ENCODE data around the gene FMO3.

FMO3 gene

GRCh38 chr1:171090604-171091003 lies at the start of gene FMO3:
TSS of gene FMO3 (plus strand) at chr1:171090905. CDS start at chr1:171092659, 1,754 bp downstream.
- DNase-seq: no peak

- no peak for DNase-seq
Measured at GRCh38 chr1:171048014-171048413, 42.7 kb upstream of the FMO3 start.

GRCh38 chr1:171052977-171053376 lies 37.7 kb upstream of the FMO3 start:
- no peak for DNase-seq

GRCh38 chr1:171055966-171056643 lies 34.6 kb upstream of the FMO3 start:
- DNase-seq: no peak

- DNase-seq: no peak
Measured at GRCh38 chr1:171061425-171062143, 29.1 kb upstream of the FMO3 start.

GRCh38 chr1:171062902-171063301 lies 27.8 kb upstream of the FMO3 start:
- DNase-seq: no peak

- no peak for DNase-seq
Measured at GRCh38 chr1:171075041-171075440, 15.7 kb upstream of the FMO3 start.

- no peak for DNase-seq
Measured at GRCh38 chr1:171081314-171081753, 9.4 kb upstream of the FMO3 start.

GRCh38 chr1:171081763-171082201 lies 8.9 kb upstream of the FMO3 start:
- no peak for DNase-seq

GRCh38 chr1:171082606-171083005 lies 8.1 kb upstream of the FMO3 start:
- DNase-seq: no peak

GRCh38 chr1:171083222-171083621 lies 7.5 kb upstream of the FMO3 start:
- DNase-seq: no peak

GRCh38 chr1:171084091-171084490 lies 6.6 kb upstream of the FMO3 start:
- no peak for DNase-seq

GRCh38 chr1:171084870-171085269 lies 5.8 kb upstream of the FMO3 start:
- no peak for DNase-seq

GRCh38 chr1:171087896-171088295 lies 2.8 kb upstream of the FMO3 start:
- DNase-seq: no peak

GRCh38 chr1:171103862-171104261 lies 13.2 kb downstream of the FMO3 start:
- no peak for DNase-seq

- no peak for DNase-seq
Measured at GRCh38 chr1:171107262-171107940, 16.7 kb downstream of the FMO3 start.

- no peak for DNase-seq
Measured at GRCh38 chr1:171107969-171108368, 17.3 kb downstream of the FMO3 start.

GRCh38 chr1:171109966-171110365 lies 19.3 kb downstream of the FMO3 start:
- DNase-seq: no peak

GRCh38 chr1:171110621-171111326 lies 20.1 kb downstream of the FMO3 start:
- DNase-seq: no peak

- no peak for DNase-seq
Measured at GRCh38 chr1:171112119-171112518, 21.4 kb downstream of the FMO3 start.

GRCh38 chr1:171113382-171113781 lies 22.7 kb downstream of the FMO3 start:
- no peak for DNase-seq

GRCh38 chr1:171115280-171115897 lies 24.7 kb downstream of the FMO3 start:
- no peak for DNase-seq

GRCh38 chr1:171116676-171117075 lies 26.0 kb downstream of the FMO3 start:
- no peak for DNase-seq

Measured in NCI-H226 (cell line).